Spleen (tissue), 7 donors: Measurements from ENCODE around the gene SREK1IP1.
"Not testable (repeated sequence)": the region's sequence is repeated elsewhere in the genome, so short reads cannot be mapped to it uniquely, and the experiment has no call there.

Source experiments
- CTCF ChIP-seq, 11 experiments: fragments of 200-600 bp in 7 of 11; fragments of 450-650 bp in 4 of 11; sonication (generic) in 4 of 11; IDR thresholded peaks in 8 of 11; conservative IDR thresholded peaks in 3 of 11; 1 replicate in 7 of 11; 2 replicates in 4 of 11; pipeline versions ENCODE4 v1.4.0 to v1.8.0; 2016 to 2021; ENCODE audit warnings: antibody characterized with exemption in 11 of 11, inconsistent platforms in 4 of 11, mild to moderate bottlenecking in 1 of 11
- POLR2A ChIP-seq, 3 donors: fragments of 450-650 bp; IDR thresholded peaks; one replicate each; pipeline ENCODE4 v1.5.1; 2017; ENCODE audit warnings: antibody characterized with exemption in 3 of 3, mild to moderate bottlenecking in 1 of 3
- donor health status: DM: no; HTN: no; CAD: no; lungs with moderate emphysema.
- donor health status: DM: no; HTN: no; CAD: no.
- donor health status: DM: no; HTN: no; CAD: no.

GRCh38 chr5:64714495-64714894, 54.0 kb downstream of the SREK1IP1 start:
- not testable (repeated sequence) for TF ChIP-seq CTCF (IDR thresholded peaks at IDR 0.05 in 8 of 11, conservative IDR thresholded peaks at IDR 0.05 in 3 of 11); POLR2A (IDR thresholded peaks at IDR 0.05)
